ENCODE data around the gene EPB41L2. TPM values are rescaled to one million over a fixed set of nuclear protein-coding genes. Genes with fewer than 3 reads are reported as not detected.

EPB41L2 gene
- total RNA-seq, 1 experiment from 2014 or later = 199 TPM

GRCh38 chr6:130955755-130956154 lies 107.3 kb downstream of the EPB41L2 start:
- peaks cover 12% of the 10 kb centered on the region; the same call in 1 of the 2 replicates for H3K4me1 ChIP-seq (ENCODE audit: control insufficient read depth, insufficient read depth, low read length)
- no peak overlapping the region for H3K27ac ChIP-seq (ENCODE audit: low read length)
- BruUV-seq (replicated peaks) = TSS peak; percentile 97
- ChIA-PET CTCF (no interaction called here), POLR2A (no interaction called here)
- intact Hi-C loops (cut with micrococcal nuclease; ENCODE audit: unreplicated experiment) = no loop called here
- ATAC-seq = no peak
- H3K36me3 ChIP-seq (ENCODE audit: control insufficient read depth, insufficient read depth, low read length) = no peaks in the 10 kb centered on the region; the same call in 1 of the 2 replicates
- H3K9me3 ChIP-seq (ENCODE audit: control insufficient read depth, insufficient read depth, low read depth, low read length) = no peaks in the 10 kb centered on the region
- in situ Hi-C loops (cut with HindIII; ENCODE audit: low pct_unique_long_range_greater_than_20kb, low sequenced_read_pairs) = no loop called here
- H3K27me3 ChIP-seq (ENCODE audit: control insufficient read depth, insufficient read depth, low read length) = no peaks in the 10 kb centered on the region
- no peak for TF ChIP-seq POLR2AphosphoS5 (IDR thresholded peaks at IDR 0.05; ENCODE audit: low read depth, low read length)
- TF ChIP-seq, protein P1, sequence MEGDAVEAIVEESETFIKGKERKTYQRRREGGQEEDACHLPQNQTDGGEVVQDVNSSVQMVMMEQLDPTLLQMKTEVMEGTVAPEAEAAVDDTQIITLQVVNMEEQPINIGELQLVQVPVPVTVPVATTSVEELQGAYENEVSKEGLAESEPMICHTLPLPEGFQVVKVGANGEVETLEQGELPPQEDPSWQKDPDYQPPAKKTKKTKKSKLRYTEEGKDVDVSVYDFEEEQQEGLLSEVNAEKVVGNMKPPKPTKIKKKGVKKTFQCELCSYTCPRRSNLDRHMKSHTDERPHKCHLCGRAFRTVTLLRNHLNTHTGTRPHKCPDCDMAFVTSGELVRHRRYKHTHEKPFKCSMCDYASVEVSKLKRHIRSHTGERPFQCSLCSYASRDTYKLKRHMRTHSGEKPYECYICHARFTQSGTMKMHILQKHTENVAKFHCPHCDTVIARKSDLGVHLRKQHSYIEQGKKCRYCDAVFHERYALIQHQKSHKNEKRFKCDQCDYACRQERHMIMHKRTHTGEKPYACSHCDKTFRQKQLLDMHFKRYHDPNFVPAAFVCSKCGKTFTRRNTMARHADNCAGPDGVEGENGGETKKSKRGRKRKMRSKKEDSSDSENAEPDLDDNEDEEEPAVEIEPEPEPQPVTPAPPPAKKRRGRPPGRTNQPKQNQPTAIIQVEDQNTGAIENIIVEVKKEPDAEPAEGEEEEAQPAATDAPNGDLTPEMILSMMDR (IDR thresholded peaks at IDR 0.05) = no peak
- TF ChIP-seq REST (IDR thresholded peaks at IDR 0.05; ENCODE audit: insufficient read depth in 1 of 2, low read depth in 2 of 2, low read length in 1 of 2) = no peak
- no peak for TF ChIP-seq TCF7L2 (IDR thresholded peaks at IDR 0.05; ENCODE audit: low read depth, low read length)
- TF ChIP-seq SIN3A (IDR thresholded peaks at IDR 0.05; ENCODE audit: borderline replicate concordance, insufficient read depth, low read depth, low read length) = no peak
- no peak for DNase-seq (ENCODE audit: low read depth, low spot score)
- H3K4me3 ChIP-seq (ENCODE audit: low read depth in 2 of 2, low read length in 2 of 2) = no peak overlapping the region

GRCh38 chr6:130949553-130949952 lies 113.5 kb downstream of the EPB41L2 start:
- intact Hi-C loops (cut with micrococcal nuclease; ENCODE audit: unreplicated experiment) = no loop called here
- no peak for DNase-seq (ENCODE audit: low read depth, low spot score)
- Histone ChIP-seq H3K4me1 (ENCODE audit: control insufficient read depth, insufficient read depth, low read length) (peaks cover 24% of the 10 kb centered on the region), H3K36me3 (ENCODE audit: control insufficient read depth, insufficient read depth, low read length) (no peaks in the 10 kb centered on the region; the same call in 1 of the 2 replicates), H3K27me3 (ENCODE audit: control insufficient read depth, insufficient read depth, low read length) (no peaks in the 10 kb centered on the region), H3K9me3 (ENCODE audit: control insufficient read depth, insufficient read depth, low read depth, low read length) (no peaks in the 10 kb centered on the region), H3K27ac (ENCODE audit: low read length) (peak overlapping the region; percentile 62; the same call in 1 of the 2 replicates), H3K4me3 (ENCODE audit: low read depth in 2 of 2, low read length in 2 of 2) (no peak overlapping the region)
- ChIA-PET POLR2A (no interaction called here), CTCF (no interaction called here)
- no peak for ATAC-seq
- in situ Hi-C loops (cut with HindIII; ENCODE audit: low pct_unique_long_range_greater_than_20kb, low sequenced_read_pairs) = no loop called here
- TF ChIP-seq, protein P1 (IDR thresholded peaks at IDR 0.05) = no peak
- no peak for TF ChIP-seq POLR2AphosphoS5 (IDR thresholded peaks at IDR 0.05; ENCODE audit: low read depth, low read length)
- TF ChIP-seq SIN3A (IDR thresholded peaks at IDR 0.05; ENCODE audit: borderline replicate concordance, insufficient read depth, low read depth, low read length) = no peak
- no peak for TF ChIP-seq REST (IDR thresholded peaks at IDR 0.05; ENCODE audit: insufficient read depth in 1 of 2, low read depth in 2 of 2, low read length in 1 of 2)
- TF ChIP-seq TCF7L2 (IDR thresholded peaks at IDR 0.05; ENCODE audit: low read depth, low read length) = no peak
- no TSS peak for BruUV-seq (replicated peaks)
